GM12874 (cell line): ENCODE measurements around the gene ADAMTS19.

Experiments
- TF ChIP-seq, protein P1 (sequence below): IDR thresholded peaks from 2 replicates; pipeline ENCODE4 v1.5.1; 2011; ENCODE audit warnings: low read depth, mild to moderate bottlenecking, control low read depth, low read length, moderate library complexity; ENCODE audit not compliant: insufficient read depth

ADAMTS19 gene

DNA sequence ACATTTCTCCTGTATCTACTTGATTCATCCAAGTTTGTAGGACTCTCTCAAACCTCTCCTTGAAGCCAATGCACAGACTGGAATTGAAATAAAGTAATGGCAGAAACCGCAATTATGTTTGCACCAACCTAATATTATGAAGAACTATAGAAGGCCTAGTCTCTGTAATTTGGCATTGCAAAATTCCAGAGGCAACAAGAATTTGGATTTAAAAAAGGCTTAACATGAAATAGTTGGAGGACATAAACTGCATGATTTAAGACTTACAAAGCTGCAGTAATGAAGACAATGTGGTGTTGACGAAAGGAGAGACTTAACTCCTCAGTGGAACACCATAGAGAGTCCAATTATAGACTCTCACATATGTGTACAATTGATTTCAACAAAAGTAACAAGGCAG is 170.0 kb downstream of the ADAMTS19 start:
- TF ChIP-seq, protein P1, sequence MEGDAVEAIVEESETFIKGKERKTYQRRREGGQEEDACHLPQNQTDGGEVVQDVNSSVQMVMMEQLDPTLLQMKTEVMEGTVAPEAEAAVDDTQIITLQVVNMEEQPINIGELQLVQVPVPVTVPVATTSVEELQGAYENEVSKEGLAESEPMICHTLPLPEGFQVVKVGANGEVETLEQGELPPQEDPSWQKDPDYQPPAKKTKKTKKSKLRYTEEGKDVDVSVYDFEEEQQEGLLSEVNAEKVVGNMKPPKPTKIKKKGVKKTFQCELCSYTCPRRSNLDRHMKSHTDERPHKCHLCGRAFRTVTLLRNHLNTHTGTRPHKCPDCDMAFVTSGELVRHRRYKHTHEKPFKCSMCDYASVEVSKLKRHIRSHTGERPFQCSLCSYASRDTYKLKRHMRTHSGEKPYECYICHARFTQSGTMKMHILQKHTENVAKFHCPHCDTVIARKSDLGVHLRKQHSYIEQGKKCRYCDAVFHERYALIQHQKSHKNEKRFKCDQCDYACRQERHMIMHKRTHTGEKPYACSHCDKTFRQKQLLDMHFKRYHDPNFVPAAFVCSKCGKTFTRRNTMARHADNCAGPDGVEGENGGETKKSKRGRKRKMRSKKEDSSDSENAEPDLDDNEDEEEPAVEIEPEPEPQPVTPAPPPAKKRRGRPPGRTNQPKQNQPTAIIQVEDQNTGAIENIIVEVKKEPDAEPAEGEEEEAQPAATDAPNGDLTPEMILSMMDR: no peak

DNA sequence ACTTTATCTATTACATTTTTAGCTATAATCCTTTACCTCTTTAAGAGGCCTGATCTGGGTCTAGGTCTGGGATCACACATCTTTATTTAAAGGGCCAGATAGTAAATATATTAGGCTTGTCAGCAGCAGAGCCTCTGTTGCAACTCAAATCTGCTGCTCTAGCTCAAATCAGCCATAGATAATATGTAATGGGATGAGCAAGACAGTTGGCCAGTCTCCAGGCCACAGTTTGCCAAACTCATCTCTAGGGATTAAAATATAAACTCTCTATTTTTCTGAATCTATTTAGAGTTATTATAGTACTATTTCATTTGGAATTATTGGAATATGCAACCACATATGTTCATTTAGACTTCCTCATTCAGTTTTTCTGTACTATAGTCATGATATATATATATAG is 171.9 kb downstream of the ADAMTS19 start:
- TF ChIP-seq, protein P1: no peak

DNA sequence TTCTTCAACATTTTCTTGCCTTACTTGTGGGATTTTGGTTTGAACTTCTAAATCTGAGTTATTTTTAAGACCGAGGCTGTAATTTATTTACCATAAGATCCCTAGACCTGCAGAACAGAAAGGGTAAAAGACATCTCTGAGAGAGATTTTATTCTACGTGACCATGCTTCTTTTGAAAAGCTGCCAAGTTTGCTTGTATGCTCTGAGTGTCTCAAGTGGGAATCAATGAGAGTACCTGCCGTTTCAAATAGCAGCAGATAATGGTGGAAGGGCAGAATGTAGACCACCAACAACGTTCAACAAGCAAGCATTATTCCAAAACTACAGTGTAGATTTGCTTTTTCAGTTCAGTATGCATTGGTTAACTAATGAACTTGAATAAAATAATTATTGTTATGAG is 179.2 kb downstream of the ADAMTS19 start:
- TF ChIP-seq, protein P1: no peak

DNA sequence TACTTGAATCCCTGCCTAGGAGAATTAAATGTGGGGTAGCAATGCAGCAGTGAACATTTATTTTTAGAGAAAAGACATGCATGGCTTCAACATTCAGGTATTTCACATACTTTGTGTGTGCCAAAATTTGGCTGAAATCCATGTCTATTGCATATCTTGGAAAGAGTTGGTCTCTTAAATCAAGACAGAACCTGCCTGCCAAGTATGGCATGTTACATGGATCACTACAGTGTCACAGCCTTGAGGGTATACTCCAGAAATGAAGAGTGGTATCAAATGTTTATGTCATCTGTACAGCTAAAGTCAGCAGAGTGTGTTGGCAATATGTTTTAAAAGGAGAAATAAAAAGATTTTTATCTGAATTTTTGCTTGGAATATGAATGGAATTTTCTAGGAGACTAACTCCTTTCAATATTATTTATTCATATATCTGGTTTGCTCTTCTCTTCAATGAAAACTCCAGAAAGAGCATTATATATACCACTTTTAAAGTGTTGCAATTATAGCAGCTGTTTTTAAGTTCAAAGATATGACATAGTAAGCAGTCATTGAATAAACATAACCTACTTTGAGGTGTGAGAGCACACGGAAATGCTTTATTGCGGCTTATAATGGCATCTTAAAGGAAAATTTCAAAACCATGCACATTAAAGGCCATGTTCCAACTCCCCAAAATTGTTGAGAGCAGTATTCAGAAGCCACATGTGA is 192.4 kb downstream of the ADAMTS19 start:
- TF ChIP-seq, protein P1: no peak

DNA sequence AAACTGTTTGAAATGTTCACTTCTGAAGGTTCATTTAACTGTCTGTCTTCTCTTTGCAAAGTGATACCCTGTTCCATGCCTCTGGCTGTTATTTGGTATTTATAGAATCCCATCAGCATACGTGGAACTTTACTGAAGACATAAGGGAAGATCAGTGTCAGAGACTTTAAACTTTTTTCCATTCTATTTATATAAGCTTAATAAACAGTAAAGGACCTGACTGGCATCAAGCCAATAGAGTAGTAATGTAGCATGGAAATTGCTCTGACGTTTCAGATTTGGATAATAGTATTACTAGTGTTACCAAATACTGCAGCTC is 192.9 kb downstream of the ADAMTS19 start:
- TF ChIP-seq, protein P1: no peak

DNA sequence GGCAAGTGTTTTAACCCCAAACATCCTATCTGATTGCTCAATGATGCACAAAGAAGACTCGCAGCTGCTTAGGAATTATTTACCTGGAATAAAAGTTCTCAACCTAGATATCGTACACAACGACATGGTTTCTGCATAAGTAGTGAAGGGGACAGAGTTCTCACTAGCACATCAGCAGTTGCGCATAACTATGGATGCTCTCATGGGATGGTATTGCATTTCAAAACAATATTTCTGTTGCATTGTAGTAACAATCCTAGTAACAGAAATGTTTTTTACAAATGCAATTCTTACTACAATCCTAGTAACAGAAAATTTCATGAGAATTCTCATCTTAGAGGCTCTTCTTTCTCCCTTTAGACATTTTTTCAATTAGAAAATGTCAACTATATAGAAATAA is 193.3 kb downstream of the ADAMTS19 start:
- TF ChIP-seq, protein P1: no peak

DNA sequence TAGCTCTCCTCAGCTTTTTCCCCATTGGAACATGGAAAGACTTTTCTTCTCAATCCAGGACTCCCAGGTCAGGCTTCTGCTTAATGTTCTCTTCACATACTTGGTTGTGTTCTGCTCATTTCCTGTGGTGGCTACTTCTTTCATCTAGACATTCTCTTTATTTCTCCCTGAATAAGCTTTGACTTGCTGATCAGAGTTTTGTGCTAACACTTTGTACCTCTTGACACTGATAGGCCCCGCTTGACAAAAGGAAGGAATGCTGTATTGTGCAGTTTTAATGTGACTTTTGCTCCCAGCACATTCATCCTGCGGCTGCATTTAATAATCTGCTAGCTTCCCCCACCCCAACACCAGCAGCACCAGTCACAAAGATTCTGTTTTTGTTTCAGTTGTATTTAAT is 196.9 kb downstream of the ADAMTS19 start:
- TF ChIP-seq, protein P1: no peak
